ENCODE measurements around the gene ANK2. TPM values are rescaled to one million over a fixed set of nuclear protein-coding genes. Genes with fewer than 3 reads are reported as not detected.

Gene ANK2
- 1 to 10 TPM; 1.7 to 3.2 TPM for total RNA-seq

DNA sequence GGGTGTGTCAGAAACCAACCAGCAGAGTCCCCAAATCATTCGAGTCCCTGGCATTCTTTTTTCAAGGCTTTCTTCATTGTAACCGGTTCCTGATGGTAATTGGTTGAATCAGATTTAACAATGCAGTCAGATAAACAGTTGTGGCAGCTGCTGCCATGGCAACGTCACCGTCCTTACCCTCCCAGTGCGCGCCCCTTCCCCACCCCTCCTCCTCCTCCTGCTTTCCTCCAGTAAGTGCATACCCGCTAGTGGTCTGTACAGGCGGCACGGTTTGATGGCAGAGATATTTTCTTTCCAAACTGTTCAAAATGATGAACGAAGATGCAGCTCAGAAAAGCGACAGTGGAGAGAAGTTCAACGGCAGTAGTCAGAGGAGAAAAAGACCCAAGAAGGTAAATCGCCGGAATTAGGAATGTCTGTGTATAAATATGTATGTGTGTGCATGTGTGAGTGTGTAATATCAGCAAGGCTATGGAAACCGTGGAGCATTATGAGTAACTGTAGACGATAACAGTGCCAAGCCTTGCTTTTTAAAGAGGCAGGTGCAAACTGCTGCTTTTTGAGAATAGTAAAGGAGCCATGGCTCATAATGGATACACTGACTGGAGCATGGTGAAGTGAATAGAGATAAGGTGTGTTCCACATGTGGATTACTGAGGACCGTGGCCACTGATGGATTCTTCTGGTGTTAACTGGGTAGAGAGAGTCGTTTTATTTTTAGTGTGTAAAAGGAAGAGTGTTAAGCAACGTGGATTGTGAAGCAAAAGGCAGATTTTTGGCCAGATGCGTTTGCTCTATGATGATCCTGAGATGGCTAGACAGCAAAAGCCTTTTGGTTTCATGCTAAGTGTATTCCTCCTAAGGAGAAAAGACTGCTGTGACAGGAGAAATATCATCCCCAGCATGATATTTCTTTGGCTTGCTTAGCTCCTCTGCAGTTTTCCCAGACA, at the start of gene ANK2:
Gene ANK2, plus strand, starts transcription at position 233 of the 950 bp plus-strand sequence. Its CDS starts 76 bp downstream, at position 309.
- no peak for TF ChIP-seq CTCF (IDR thresholded peaks at IDR 0.05)
- DNase-seq (no peak), ATAC-seq (no peak)
- Mint-ChIP-seq H3K9me3 (no peaks in the 10 kb centered on the region), H3K4me3 (no peak within 1 kb of the TSS), H3K27ac (no peak within 1 kb of the TSS), H3K27me3 (no peaks in the 10 kb centered on the region), H3K36me3 (ENCODE audit: low read depth) (no peaks in the 10 kb centered on the region), H3K4me1 (ENCODE audit: low read depth) (no peaks in the 10 kb centered on the region)
- POLR2A ChIA-PET = no interaction called here
- CTCF ChIA-PET = no interaction called here
- intact Hi-C loops (cut with micrococcal nuclease) = no loop called here

- H3K27ac Mint-ChIP-seq = no peak overlapping the region
- ChIA-PET CTCF (interaction anchor here (0.5 kb wide), 1 partner anchor 1381 kb away, joined by 3 read pairs; no protein-coding TSS in a partner anchor), POLR2A (no interaction called here)
- peaks cover 2% of the 10 kb centered on the region for H3K9me3 Mint-ChIP-seq
- intact Hi-C loops (cut with micrococcal nuclease) = no loop called here
- no peak overlapping the region for H3K4me3 Mint-ChIP-seq
- DNase-seq = no peak
- no peak for TF ChIP-seq CTCF (IDR thresholded peaks at IDR 0.05)
- H3K4me1 Mint-ChIP-seq (ENCODE audit: low read depth) = no peaks in the 10 kb centered on the region
- H3K27me3 Mint-ChIP-seq = no peaks in the 10 kb centered on the region
- no peak for ATAC-seq
- no peaks in the 10 kb centered on the region for H3K36me3 Mint-ChIP-seq (ENCODE audit: low read depth)
Observed at GRCh38 chr4:113003841-113004240, 45.6 kb upstream of the ANK2 start.

DNA sequence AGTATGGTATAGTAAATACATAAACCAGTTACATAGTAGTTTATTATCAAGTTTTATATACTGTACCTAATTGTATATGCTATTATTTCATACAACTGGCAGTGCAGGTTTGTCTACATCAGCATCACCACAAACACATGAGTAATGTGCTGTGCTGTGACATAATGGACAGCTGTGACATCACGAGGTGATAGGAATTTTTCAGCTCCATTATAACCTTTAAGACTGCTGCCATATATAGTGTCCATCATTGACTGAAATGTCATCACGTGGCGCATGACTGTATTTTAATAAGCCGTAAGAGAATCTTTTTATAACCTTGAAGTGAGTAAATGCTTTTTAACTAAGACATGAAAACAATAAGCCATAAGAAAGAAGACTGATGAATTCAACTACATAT, 44.8 kb upstream of the ANK2 start:
- intact Hi-C loops (cut with micrococcal nuclease) = no loop called here
- TF ChIP-seq CTCF (IDR thresholded peaks at IDR 0.05) = no peak
- Mint-ChIP-seq H3K27me3 (no peaks in the 10 kb centered on the region), H3K9me3 (peaks cover 2% of the 10 kb centered on the region), H3K4me3 (no peak overlapping the region), H3K36me3 (ENCODE audit: low read depth) (no peaks in the 10 kb centered on the region), H3K27ac (no peak overlapping the region), H3K4me1 (ENCODE audit: low read depth) (no peaks in the 10 kb centered on the region)
- ATAC-seq (no peak), DNase-seq (no peak)
- CTCF ChIA-PET = no interaction called here
- POLR2A ChIA-PET = no interaction called here

DNA sequence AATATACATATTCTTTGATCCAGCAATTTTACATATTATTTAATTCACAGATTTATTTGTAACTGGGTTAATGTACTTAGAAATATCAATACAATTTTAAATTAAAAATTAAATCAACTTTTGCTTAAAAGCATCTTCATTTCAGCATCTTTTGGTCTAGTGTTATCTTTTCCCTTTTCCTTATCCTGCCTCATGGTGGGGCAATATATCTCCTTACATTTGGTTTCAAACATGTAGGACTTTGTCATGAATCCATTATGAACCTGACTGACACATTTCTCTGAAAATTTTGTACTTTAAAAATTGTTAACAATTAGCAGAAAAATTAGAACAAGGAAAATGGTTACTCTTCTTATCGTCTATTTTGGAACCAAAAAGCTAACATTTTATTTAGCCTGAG, 42.8 kb upstream of the ANK2 start:
- no peak for TF ChIP-seq CTCF (IDR thresholded peaks at IDR 0.05)
- DNase-seq (no peak), ATAC-seq (no peak)
- intact Hi-C loops (cut with micrococcal nuclease) = no loop called here
- H3K27ac Mint-ChIP-seq = no peak overlapping the region
- ChIA-PET CTCF (no interaction called here), POLR2A (no interaction called here)
- no peaks in the 10 kb centered on the region for H3K27me3 Mint-ChIP-seq
- no peak overlapping the region for H3K4me3 Mint-ChIP-seq
- peaks cover under 1% of the 10 kb centered on the region for H3K9me3 Mint-ChIP-seq
- no peaks in the 10 kb centered on the region for H3K4me1 Mint-ChIP-seq (ENCODE audit: low read depth)
- no peaks in the 10 kb centered on the region for H3K36me3 Mint-ChIP-seq (ENCODE audit: low read depth)

- ATAC-seq (no peak), DNase-seq (no peak)
- H3K4me3 Mint-ChIP-seq = no peak overlapping the region
- no peaks in the 10 kb centered on the region for H3K4me1 Mint-ChIP-seq (ENCODE audit: low read depth)
- no peaks in the 10 kb centered on the region for H3K27me3 Mint-ChIP-seq
- H3K9me3 Mint-ChIP-seq = no peaks in the 10 kb centered on the region
- CTCF ChIA-PET = interaction anchor here (1.1 kb wide), 1 partner anchor 13 kb away, joined by 4 read pairs; no protein-coding TSS in a partner anchor
- POLR2A ChIA-PET = no interaction called here
- intact Hi-C loops (cut with micrococcal nuclease) = no loop called here
- no peak for TF ChIP-seq CTCF (IDR thresholded peaks at IDR 0.05)
- H3K36me3 Mint-ChIP-seq (ENCODE audit: low read depth) = no peaks in the 10 kb centered on the region
- no peak overlapping the region for H3K27ac Mint-ChIP-seq
Observed at GRCh38 chr4:113007151-113007550, 42.3 kb upstream of the ANK2 start.

Data from activated CD8-positive, alpha-beta T cell treated with anti-CD3 and anti-CD28 coated beads for 36 hours (primary cell).